Measurements from ENCODE around the gene NUP210L. TPM values are rescaled to one million over a fixed set of nuclear protein-coding genes. Genes with fewer than 3 reads are reported as not detected.

Gene NUP210L
- total and polyA plus RNA-seq, 9 of the 15 experiments (the other 6 are each of a cell fraction or from before 2014, with no cell fraction given), result 0.01 to 0.04 TPM; not detected in 7

DNA sequence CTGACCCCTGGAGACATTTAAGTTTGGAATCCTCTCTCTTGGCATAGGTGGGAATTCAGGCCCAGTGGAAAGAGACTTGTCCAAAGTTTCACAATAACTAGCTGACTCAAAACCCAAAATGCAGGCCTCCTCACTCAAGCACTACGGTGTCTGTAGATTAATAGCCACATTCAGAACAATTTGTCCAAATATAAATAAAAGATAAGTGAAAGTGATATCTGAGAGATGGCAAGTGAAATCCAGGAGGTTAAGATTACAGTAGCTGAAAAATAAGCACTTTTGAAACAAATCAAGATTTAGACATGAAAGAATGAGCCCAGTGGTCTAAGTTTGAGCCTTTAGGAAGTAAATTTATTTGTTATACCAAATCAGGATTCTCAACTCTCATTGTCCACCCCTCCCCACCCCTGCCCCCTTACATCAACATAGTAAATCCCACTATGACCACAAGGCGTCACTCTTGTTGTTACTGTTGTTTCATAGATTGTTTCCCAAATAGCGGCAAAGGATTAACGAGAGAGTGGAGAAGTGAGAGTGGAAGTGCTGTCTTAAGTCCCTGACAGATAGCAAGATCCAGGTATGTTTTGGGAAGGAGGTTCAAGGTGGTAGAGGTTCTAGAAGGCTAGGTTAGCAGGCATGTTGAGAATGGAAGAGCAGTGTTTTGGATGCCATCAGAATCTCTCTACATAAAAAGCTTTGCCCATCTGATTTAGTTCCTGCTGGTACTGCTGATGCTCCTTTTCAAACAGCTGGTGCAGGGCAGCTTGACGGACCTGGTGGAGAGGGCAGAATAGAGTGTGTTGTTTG is 44.1 kb upstream of the NUP210L start (continued):
- TF ChIP-seq, protein P1, sequence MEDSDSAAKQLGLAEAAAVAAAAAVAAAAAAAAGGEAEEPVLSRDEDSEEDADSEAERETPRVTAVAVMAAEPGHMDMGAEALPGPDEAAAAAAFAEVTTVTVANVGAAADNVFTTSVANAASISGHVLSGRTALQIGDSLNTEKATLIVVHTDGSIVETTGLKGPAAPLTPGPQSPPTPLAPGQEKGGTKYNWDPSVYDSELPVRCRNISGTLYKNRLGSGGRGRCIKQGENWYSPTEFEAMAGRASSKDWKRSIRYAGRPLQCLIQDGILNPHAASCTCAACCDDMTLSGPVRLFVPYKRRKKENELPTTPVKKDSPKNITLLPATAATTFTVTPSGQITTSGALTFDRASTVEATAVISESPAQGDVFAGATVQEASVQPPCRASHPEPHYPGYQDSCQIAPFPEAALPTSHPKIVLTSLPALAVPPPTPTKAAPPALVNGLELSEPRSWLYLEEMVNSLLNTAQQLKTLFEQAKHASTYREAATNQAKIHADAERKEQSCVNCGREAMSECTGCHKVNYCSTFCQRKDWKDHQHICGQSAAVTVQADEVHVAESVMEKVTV (CRISPR knock-in tag; IDR thresholded peaks at IDR 0.05), result peak; percentile 34; the same call in 1 of the 2 replicates
- 0 out of 4 replicates have a peak, but pooled peaks of 1 of the 2 experiments have one; percentile 19 for TF ChIP-seq KDM1A (IDR thresholded peaks at IDR 0.05)
- TF ChIP-seq, protein P2, sequence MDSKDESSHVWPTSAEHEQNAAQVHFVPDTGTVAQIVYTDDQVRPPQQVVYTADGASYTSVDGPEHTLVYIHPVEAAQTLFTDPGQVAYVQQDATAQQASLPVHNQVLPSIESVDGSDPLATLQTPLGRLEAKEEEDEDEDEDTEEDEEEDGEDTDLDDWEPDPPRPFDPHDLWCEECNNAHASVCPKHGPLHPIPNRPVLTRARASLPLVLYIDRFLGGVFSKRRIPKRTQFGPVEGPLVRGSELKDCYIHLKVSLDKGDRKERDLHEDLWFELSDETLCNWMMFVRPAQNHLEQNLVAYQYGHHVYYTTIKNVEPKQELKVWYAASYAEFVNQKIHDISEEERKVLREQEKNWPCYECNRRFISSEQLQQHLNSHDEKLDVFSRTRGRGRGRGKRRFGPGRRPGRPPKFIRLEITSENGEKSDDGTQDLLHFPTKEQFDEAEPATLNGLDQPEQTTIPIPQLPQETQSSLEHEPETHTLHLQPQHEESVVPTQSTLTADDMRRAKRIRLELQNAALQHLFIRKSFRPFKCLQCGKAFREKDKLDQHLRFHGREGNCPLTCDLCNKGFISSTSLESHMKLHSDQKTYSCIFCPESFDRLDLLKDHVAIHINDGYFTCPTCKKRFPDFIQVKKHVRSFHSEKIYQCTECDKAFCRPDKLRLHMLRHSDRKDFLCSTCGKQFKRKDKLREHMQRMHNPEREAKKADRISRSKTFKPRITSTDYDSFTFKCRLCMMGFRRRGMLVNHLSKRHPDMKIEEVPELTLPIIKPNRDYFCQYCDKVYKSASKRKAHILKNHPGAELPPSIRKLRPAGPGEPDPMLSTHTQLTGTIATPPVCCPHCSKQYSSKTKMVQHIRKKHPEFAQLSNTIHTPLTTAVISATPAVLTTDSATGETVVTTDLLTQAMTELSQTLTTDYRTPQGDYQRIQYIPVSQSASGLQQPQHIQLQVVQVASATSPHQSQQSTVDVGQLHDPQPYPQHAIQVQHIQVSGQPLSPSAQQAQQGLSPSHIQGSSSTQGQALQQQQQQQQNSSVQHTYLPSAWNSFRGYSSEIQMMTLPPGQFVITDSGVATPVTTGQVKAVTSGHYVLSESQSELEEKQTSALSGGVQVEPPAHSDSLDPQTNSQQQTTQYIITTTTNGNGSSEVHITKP (IDR thresholded peaks at IDR 0.05; ENCODE audit: partially characterized antibody), result no peak
- TF ChIP-seq, protein P3, sequence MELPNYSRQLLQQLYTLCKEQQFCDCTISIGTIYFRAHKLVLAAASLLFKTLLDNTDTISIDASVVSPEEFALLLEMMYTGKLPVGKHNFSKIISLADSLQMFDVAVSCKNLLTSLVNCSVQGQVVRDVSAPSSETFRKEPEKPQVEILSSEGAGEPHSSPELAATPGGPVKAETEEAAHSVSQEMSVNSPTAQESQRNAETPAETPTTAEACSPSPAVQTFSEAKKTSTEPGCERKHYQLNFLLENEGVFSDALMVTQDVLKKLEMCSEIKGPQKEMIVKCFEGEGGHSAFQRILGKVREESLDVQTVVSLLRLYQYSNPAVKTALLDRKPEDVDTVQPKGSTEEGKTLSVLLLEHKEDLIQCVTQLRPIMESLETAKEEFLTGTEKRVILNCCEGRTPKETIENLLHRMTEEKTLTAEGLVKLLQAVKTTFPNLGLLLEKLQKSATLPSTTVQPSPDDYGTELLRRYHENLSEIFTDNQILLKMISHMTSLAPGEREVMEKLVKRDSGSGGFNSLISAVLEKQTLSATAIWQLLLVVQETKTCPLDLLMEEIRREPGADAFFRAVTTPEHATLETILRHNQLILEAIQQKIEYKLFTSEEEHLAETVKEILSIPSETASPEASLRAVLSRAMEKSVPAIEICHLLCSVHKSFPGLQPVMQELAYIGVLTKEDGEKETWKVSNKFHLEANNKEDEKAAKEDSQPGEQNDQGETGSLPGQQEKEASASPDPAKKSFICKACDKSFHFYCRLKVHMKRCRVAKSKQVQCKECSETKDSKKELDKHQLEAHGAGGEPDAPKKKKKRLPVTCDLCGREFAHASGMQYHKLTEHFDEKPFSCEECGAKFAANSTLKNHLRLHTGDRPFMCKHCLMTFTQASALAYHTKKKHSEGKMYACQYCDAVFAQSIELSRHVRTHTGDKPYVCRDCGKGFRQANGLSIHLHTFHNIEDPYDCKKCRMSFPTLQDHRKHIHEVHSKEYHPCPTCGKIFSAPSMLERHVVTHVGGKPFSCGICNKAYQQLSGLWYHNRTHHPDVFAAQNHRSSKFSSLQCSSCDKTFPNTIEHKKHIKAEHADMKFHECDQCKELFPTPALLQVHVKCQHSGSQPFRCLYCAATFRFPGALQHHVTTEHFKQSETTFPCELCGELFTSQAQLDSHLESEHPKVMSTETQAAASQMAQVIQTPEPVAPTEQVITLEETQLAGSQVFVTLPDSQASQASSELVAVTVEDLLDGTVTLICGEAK (IDR thresholded peaks at IDR 0.05), result 0 out of 2 replicates have a peak, but pooled peaks have one; percentile 24
- TF ChIP-seq, protein P3 (CRISPR knock-in tag; IDR thresholded peaks at IDR 0.05), result no peak
- TF ChIP-seq RAD21 (CRISPR knock-in tag; conservative IDR thresholded peaks at IDR 0.05 in 1 of 2, IDR thresholded peaks at IDR 0.05 in 1 of 2), result peak; percentile 64 to 66
- TF ChIP-seq EHMT2 (IDR thresholded peaks at IDR 0.05), result 0 out of 2 replicates have a peak, but pooled peaks have one; percentile 37
- TF ChIP-seq, protein P4, sequence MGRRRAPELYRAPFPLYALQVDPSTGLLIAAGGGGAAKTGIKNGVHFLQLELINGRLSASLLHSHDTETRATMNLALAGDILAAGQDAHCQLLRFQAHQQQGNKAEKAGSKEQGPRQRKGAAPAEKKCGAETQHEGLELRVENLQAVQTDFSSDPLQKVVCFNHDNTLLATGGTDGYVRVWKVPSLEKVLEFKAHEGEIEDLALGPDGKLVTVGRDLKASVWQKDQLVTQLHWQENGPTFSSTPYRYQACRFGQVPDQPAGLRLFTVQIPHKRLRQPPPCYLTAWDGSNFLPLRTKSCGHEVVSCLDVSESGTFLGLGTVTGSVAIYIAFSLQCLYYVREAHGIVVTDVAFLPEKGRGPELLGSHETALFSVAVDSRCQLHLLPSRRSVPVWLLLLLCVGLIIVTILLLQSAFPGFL (CRISPR knock-in tag; IDR thresholded peaks at IDR 0.05), result no peak
- no peak for TF ChIP-seq BACH1 (tag; IDR thresholded peaks at IDR 0.05)

Data from K562 (cell line).